ENCODE measurements around the gene CLSTN2.

The CLSTN2 gene

GRCh38 chr3:140577911-140578310 lies 642.9 kb downstream of the CLSTN2 start:
- DNase-seq (ENCODE audit: low read depth in 3 of 3, low spot score in 1 of 3): no peak

- DNase-seq (ENCODE audit: low read depth in 3 of 3, low spot score in 1 of 3): no peak
These were observed 644.3 kb downstream of the CLSTN2 start for GRCh38 chr3:140579260-140579659.

GRCh38 chr3:140580746-140581145 lies 645.8 kb downstream of the CLSTN2 start:
- no peak for DNase-seq (ENCODE audit: low read depth in 3 of 3, low spot score in 1 of 3)

- no peak for DNase-seq (ENCODE audit: low read depth in 3 of 3, low spot score in 1 of 3)
These were observed 649.6 kb downstream of the CLSTN2 start for GRCh38 chr3:140584549-140584948.

GRCh38 chr3:140585828-140586227 lies 650.8 kb downstream of the CLSTN2 start:
- no peak for DNase-seq (ENCODE audit: low read depth in 3 of 3, low spot score in 1 of 3)

GRCh38 chr3:140586311-140586710 lies 651.3 kb downstream of the CLSTN2 start:
- DNase-seq (ENCODE audit: low read depth in 3 of 3, low spot score in 1 of 3): no peak

- no peak for DNase-seq (ENCODE audit: low read depth in 3 of 3, low spot score in 1 of 3)
These were observed 653.6 kb downstream of the CLSTN2 start for GRCh38 chr3:140588558-140588957.

- no peak for DNase-seq (ENCODE audit: low read depth in 3 of 3, low spot score in 1 of 3)
These were observed 658.8 kb downstream of the CLSTN2 start for GRCh38 chr3:140593766-140594165.

GRCh38 chr3:140595295-140595694 lies 660.3 kb downstream of the CLSTN2 start:
- no peak for DNase-seq (ENCODE audit: low read depth in 3 of 3, low spot score in 1 of 3)

- no peak for DNase-seq (ENCODE audit: low read depth in 3 of 3, low spot score in 1 of 3)
These were observed 662.4 kb downstream of the CLSTN2 start for GRCh38 chr3:140597364-140597763.

- DNase-seq (ENCODE audit: low read depth in 3 of 3, low spot score in 1 of 3): no peak
These were observed 662.8 kb downstream of the CLSTN2 start for GRCh38 chr3:140597792-140598191.

GRCh38 chr3:140599009-140599408 lies 664.0 kb downstream of the CLSTN2 start:
- DNase-seq (ENCODE audit: low read depth in 3 of 3, low spot score in 1 of 3): no peak

- DNase-seq (ENCODE audit: low read depth in 3 of 3, low spot score in 1 of 3): no peak
These were observed 664.5 kb downstream of the CLSTN2 start for GRCh38 chr3:140599496-140599895.

GRCh38 chr3:140601881-140602280 lies 666.9 kb downstream of the CLSTN2 start:
- DNase-seq (ENCODE audit: low read depth in 3 of 3, low spot score in 1 of 3): no peak

- no peak for DNase-seq (ENCODE audit: low read depth in 3 of 3, low spot score in 1 of 3)
These were observed 667.8 kb downstream of the CLSTN2 start for GRCh38 chr3:140602781-140603180.

- DNase-seq (ENCODE audit: low read depth in 3 of 3, low spot score in 1 of 3): no peak
These were observed 668.8 kb downstream of the CLSTN2 start for GRCh38 chr3:140603766-140604165.

GRCh38 chr3:140610544-140610943 lies 675.6 kb downstream of the CLSTN2 start:
- no peak for DNase-seq (ENCODE audit: low read depth in 3 of 3, low spot score in 1 of 3)

GRCh38 chr3:140614001-140614400 lies 679.0 kb downstream of the CLSTN2 start:
- DNase-seq (ENCODE audit: low read depth in 3 of 3, low spot score in 1 of 3): no peak

GRCh38 chr3:140617135-140617534 lies 682.1 kb downstream of the CLSTN2 start:
- no peak for DNase-seq (ENCODE audit: low read depth in 3 of 3, low spot score in 1 of 3)

GRCh38 chr3:140626856-140627255 lies 691.9 kb downstream of the CLSTN2 start:
- no peak for DNase-seq (ENCODE audit: low read depth in 3 of 3, low spot score in 1 of 3)

All from stimulated activated CD4-positive, alpha-beta T cell treated with anti-CD3 and anti-CD28 coated beads, TNF-alpha, amount 100 ng/mL, for 1 hour (primary cell).